ENCODE results near the gene NTNG1.
A peak's percentile ranks its signal among the peaks of the same experiment; 100 is the strongest.

The NTNG1 gene

DNA sequence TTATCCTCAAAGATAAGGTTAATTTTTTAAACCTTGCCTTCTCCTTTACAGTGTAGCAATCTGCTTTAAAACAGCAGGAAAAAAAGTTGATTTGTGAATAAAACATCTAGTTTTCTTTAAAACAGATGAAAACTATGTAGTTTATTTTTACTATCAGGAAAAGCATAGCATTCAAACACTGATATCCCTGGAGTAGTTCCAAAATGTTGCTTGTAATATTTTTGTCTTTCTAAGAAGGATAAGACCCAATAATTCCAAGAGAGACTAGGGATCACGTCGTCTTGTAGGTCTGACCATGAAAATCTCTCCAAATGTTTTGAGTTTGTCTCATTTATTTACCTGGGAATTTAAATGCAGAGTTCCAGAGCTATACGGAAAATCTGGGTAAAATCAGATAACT lies 204.0 kb downstream of the NTNG1 start:
- DNase-seq: no peak
- no peak overlapping the region for H3K27ac Mint-ChIP-seq
- no peaks in the 10 kb centered on the region for H3K9me3 Mint-ChIP-seq
- no peak for ATAC-seq
- H3K27me3 Mint-ChIP-seq: no peaks in the 10 kb centered on the region
- H3K4me3 Mint-ChIP-seq: no peak overlapping the region
- H3K4me1 Mint-ChIP-seq: no peaks in the 10 kb centered on the region

DNA sequence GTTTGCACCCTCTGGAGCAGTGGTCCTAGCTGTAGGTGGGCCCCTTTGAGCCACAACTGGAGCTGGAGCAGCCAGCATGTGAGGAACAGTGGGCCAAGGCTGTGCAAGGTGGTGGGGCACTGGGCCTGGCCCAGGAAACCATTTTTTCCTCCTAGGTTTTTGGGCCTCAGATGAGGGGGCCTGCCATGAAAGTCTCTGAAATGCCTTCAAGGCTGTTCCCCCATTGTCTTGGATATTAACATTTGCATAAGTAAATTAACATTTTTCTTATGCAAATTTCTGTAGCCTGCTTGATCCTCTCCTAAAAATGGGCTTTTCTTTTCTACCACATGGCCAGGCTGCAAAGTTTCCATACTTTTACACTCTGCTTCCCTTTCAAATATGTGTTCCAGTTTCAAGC lies 212.0 kb downstream of the NTNG1 start:
- no peak for DNase-seq
- Mint-ChIP-seq H3K27me3 (no peaks in the 10 kb centered on the region), H3K27ac (no peak overlapping the region), H3K4me3 (no peak overlapping the region), H3K4me1 (no peaks in the 10 kb centered on the region), H3K9me3 (peaks cover 0 to 6% of the 10 kb centered on the region in 2 donors)
- ATAC-seq: no peak

- ATAC-seq (no peak), DNase-seq (no peak)
- no peak overlapping the region for H3K4me3 Mint-ChIP-seq
- no peaks in the 10 kb centered on the region for H3K4me1 Mint-ChIP-seq
- H3K27ac Mint-ChIP-seq: no peak overlapping the region
- no peaks in the 10 kb centered on the region for H3K27me3 Mint-ChIP-seq
- H3K9me3 Mint-ChIP-seq: peaks cover 0 to 6% of the 10 kb centered on the region in 2 donors
Measured at GRCh38 chr1:107357376-107357775, 216.5 kb downstream of the NTNG1 start.

DNA sequence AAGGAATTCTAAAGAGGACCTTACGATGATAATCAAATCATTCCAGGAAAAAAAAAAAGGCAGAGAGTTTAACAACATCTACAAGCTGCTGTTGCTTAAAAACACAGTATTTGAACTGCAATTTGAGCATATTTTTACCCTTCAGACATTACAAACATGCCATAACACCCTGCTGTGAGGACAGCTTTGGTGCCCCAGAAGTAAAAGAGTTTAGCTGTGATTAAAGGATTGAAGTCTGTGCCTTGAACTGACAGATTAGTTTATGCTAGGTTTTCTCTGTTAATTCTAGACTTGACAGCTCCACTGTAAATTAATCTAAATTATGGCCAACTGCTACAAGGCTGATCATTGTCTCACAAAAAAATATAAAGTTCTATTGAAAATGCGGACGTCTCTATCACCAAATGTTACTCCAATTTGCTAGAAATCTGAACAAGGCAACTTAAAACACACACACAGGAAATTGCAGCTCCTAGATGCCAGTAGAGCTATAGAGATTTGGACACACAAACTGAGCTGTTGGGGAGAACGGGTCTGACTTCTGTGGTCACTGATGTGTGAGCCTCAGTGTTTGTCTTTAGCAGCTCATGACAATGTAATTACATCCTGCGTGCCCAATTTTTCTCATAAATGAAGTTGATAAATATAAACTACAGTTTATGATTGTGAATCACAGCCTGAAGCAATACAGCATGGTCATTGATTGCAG lies 217.9 kb downstream of the NTNG1 start:
- no peak for DNase-seq
- Mint-ChIP-seq H3K9me3 (peaks cover 0 to 6% of the 10 kb centered on the region in 2 donors), H3K27ac (no peak overlapping the region), H3K4me3 (no peak overlapping the region), H3K4me1 (no peaks in the 10 kb centered on the region), H3K27me3 (no peaks in the 10 kb centered on the region)
- no peak for ATAC-seq

DNA sequence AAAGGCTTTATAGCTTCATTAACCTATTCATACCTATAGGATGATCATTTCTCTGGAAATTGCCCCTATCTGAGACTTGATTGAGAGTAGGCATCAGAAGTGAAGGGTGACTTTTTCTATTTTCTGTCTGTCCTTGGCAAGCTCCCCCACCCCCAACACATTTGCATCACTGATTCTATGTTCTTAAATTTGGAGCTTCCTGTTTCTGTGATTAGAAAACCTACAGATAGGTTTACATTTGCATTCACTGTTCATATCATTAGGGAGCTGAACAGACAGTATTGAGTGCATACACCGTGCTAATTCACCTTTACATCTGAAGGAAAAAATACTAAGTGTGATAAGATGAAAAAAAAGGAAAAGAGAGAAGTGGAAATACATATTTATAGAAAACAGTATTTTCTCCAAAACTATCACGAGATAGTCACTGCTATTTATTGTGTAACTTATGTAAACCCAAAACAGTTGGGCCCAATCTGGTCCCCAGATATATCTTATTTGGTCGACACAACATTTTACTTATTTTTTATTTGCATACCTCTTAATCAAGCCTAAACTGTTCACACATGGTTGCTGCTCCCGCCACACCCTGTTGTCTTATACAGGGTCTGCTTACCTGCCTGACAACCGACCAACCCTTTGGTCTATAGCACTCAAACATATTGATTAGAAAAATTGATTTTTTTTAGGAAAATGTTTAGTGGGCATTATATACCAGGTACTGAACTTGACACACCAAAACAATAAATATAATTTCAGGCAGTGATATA lies 218.8 kb downstream of the NTNG1 start:
- no peak for DNase-seq
- Mint-ChIP-seq H3K27me3 (no peaks in the 10 kb centered on the region), H3K4me3 (no peak overlapping the region), H3K27ac (peak overlapping the region in 1 of 2 donors; percentile 72), H3K4me1 (no peaks in the 10 kb centered on the region), H3K9me3 (peaks cover 0 to 2% of the 10 kb centered on the region in 2 donors)
- ATAC-seq: no peak

- ATAC-seq: no peak
- DNase-seq: no peak
- peaks cover under 1% of the 10 kb centered on the region for H3K27me3 Mint-ChIP-seq
- H3K9me3 Mint-ChIP-seq: no peaks in the 10 kb centered on the region
- H3K27ac Mint-ChIP-seq: no peak overlapping the region
- H3K4me1 Mint-ChIP-seq: no peaks in the 10 kb centered on the region
- H3K4me3 Mint-ChIP-seq: no peak overlapping the region
Measured at GRCh38 chr1:107362468-107363140, 221.8 kb downstream of the NTNG1 start.

- H3K9me3 Mint-ChIP-seq: no peaks in the 10 kb centered on the region
- no peak overlapping the region for H3K4me3 Mint-ChIP-seq
- H3K27ac Mint-ChIP-seq: no peak overlapping the region
- H3K27me3 Mint-ChIP-seq: peaks cover 6% of the 10 kb centered on the region
- H3K4me1 Mint-ChIP-seq: no peaks in the 10 kb centered on the region
- DNase-seq (no peak), ATAC-seq (no peak)
Measured at GRCh38 chr1:107363154-107363553, 222.3 kb downstream of the NTNG1 start.

- DNase-seq (no peak), ATAC-seq (no peak)
- no peak overlapping the region for H3K4me3 Mint-ChIP-seq
- no peaks in the 10 kb centered on the region for H3K4me1 Mint-ChIP-seq
- peaks cover 9% of the 10 kb centered on the region for H3K27me3 Mint-ChIP-seq
- H3K27ac Mint-ChIP-seq: no peak overlapping the region
- H3K9me3 Mint-ChIP-seq: no peaks in the 10 kb centered on the region
Measured at GRCh38 chr1:107365527-107366240, 224.8 kb downstream of the NTNG1 start.

DNA sequence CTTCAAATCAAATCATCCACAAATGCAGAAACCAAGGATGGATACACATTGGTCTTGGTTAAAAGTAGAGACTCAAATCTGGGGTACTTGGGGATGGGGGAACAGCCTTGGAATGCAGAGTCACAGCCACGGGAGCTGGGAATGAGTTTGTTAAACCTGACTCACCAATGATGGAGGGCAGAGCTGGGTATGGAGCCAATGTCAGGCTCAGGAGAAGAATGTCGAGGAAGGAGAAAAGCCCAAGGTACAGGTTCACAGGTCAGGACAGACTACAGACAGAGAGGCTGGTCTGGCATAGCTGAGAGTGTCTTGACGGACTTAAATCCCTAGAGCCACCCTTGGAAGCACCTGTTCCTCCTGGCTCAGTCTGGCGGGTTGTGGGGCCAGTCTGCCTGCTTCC lies 237.6 kb downstream of the NTNG1 start:
- Mint-ChIP-seq H3K4me3 (no peak overlapping the region), H3K9me3 (no peaks in the 10 kb centered on the region), H3K4me1 (no peaks in the 10 kb centered on the region), H3K27ac (no peak overlapping the region), H3K27me3 (no peaks in the 10 kb centered on the region)
- no peak for DNase-seq
- no peak for ATAC-seq

- Mint-ChIP-seq H3K4me3 (no peak overlapping the region), H3K4me1 (no peaks in the 10 kb centered on the region), H3K27me3 (no peaks in the 10 kb centered on the region), H3K9me3 (no peaks in the 10 kb centered on the region), H3K27ac (no peak overlapping the region)
- DNase-seq (no peak), ATAC-seq (no peak)
Measured at GRCh38 chr1:107378866-107379265, 238.0 kb downstream of the NTNG1 start.

DNA sequence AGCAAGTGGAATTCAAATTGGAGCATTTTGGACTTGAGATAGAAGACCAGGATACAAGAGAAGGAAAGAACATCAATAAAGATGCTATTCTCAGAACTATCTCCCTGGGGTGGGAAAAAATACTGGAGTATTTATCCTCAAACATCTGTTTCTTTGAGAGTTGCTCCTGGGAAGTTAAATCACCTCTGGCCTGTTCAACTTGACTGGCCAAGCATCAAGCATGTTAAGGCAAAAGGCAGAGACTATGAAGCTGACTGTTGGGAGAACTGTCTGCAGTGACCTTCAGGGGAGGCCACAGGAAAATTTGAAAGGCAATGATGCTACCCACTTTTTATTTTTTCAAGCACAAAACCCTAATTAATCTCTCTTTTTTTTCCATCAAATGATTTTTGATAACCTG lies 239.0 kb downstream of the NTNG1 start:
- Mint-ChIP-seq H3K27ac (no peak overlapping the region), H3K9me3 (no peaks in the 10 kb centered on the region), H3K27me3 (no peaks in the 10 kb centered on the region), H3K4me3 (no peak overlapping the region), H3K4me1 (no peaks in the 10 kb centered on the region)
- DNase-seq (no peak), ATAC-seq (no peak)

GRCh38 chr1:107389410-107390396 lies 248.9 kb downstream of the NTNG1 start:
- Mint-ChIP-seq H3K9me3 (peaks cover 0 to 6% of the 10 kb centered on the region in 2 donors), H3K27me3 (peaks cover 7% of the 10 kb centered on the region), H3K4me1 (no peaks in the 10 kb centered on the region), H3K4me3 (no peak overlapping the region), H3K27ac (no peak overlapping the region)
- no peak for ATAC-seq
- DNase-seq: no peak

- no peaks in the 10 kb centered on the region for H3K4me1 Mint-ChIP-seq
- H3K27ac Mint-ChIP-seq: no peak overlapping the region
- ATAC-seq: no peak
- DNase-seq: no peak
- H3K27me3 Mint-ChIP-seq: peaks cover 7% of the 10 kb centered on the region
- H3K9me3 Mint-ChIP-seq: peaks cover 0 to 6% of the 10 kb centered on the region in 2 donors
- no peak overlapping the region for H3K4me3 Mint-ChIP-seq
Measured at GRCh38 chr1:107394301-107394700, 253.5 kb downstream of the NTNG1 start.

DNA sequence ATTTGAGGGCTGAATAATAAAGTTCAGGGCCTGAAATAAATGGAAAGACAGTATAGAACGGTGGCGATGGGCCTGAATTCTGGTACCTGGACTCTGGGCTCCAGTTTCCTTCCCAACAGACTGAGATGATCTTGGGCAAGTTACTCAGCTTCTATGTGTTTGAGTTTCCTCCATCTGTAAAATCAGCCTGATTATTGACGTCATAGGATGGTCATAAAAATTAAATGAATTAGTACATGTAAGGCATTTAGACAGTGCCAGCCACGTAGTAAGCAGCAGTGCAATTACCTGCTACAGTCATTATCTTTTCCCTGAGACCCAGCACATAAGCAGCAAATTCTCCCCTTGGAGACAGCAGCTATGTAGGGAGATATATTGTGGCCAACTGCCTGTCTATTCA lies 260.9 kb downstream of the NTNG1 start:
- H3K27me3 Mint-ChIP-seq: no peaks in the 10 kb centered on the region
- H3K9me3 Mint-ChIP-seq: no peaks in the 10 kb centered on the region
- DNase-seq (no peak), ATAC-seq (no peak)
- no peaks in the 10 kb centered on the region for H3K4me1 Mint-ChIP-seq
- no peak overlapping the region for H3K27ac Mint-ChIP-seq
- no peak overlapping the region for H3K4me3 Mint-ChIP-seq

- H3K4me3 Mint-ChIP-seq: no peak overlapping the region
- DNase-seq (no peak), ATAC-seq (no peak)
- H3K27me3 Mint-ChIP-seq: peaks cover 6% of the 10 kb centered on the region
- no peaks in the 10 kb centered on the region for H3K9me3 Mint-ChIP-seq
- H3K27ac Mint-ChIP-seq: no peak overlapping the region
- H3K4me1 Mint-ChIP-seq: no peaks in the 10 kb centered on the region
Measured at GRCh38 chr1:107404756-107405155, 263.9 kb downstream of the NTNG1 start.
